Measurements from ENCODE around the gene CERK. TPM values are rescaled to one million over a fixed set of nuclear protein-coding genes. Genes with fewer than 3 reads are reported as not detected.
A peak's percentile ranks its signal among the peaks of the same experiment; 100 is the strongest.

The CERK gene
- total and polyA plus RNA-seq, 2 donors = 46.2 to 47.1 TPM

- DNase-seq (ENCODE audit: low read depth in 6 of 9, low spot score in 9 of 9) = no peak
- Histone ChIP-seq H3K9me3 (ENCODE audit: control insufficient read depth in 2 of 2, insufficient read depth in 1 of 2, low read length in 1 of 2) (no peaks in the 10 kb centered on the region), H3K36me3 (ENCODE audit: control insufficient read depth in 2 of 2, insufficient read depth in 2 of 2, low read length in 1 of 2) (peaks cover 10 to 14% of the 10 kb centered on the region in 2 donors), H3K4me1 (ENCODE audit: control insufficient read depth in 2 of 2, insufficient read depth in 2 of 2, low read length in 2 of 2) (peaks cover 13 to 23% of the 10 kb centered on the region in 2 donors), H3K27me3 (ENCODE audit: control insufficient read depth in 2 of 2, insufficient read depth in 1 of 2, low read length in 1 of 2) (no peaks in the 10 kb centered on the region), H3K4me3 (ENCODE audit: low read length in 2 of 2) (no peak overlapping the region), H3K27ac (ENCODE audit: low read depth in 1 of 2, low read length in 1 of 2) (no peak overlapping the region)
- WGBS = 97% methylated on average over 17 of the region's 17 CpGs
These were observed 31.2 kb upstream of the CERK start for GRCh38 chr22:46769191-46769675.

GRCh38 chr22:46767249-46767985 lies 29.4 kb upstream of the CERK start:
- no peak for DNase-seq (ENCODE audit: low read depth in 6 of 9, low spot score in 9 of 9)
- Histone ChIP-seq H3K36me3 (ENCODE audit: control insufficient read depth in 2 of 2, insufficient read depth in 2 of 2, low read length in 1 of 2) (peaks cover 10 to 14% of the 10 kb centered on the region in 2 donors), H3K27me3 (ENCODE audit: control insufficient read depth in 2 of 2, insufficient read depth in 1 of 2, low read length in 1 of 2) (no peaks in the 10 kb centered on the region), H3K4me3 (ENCODE audit: low read length in 2 of 2) (no peak overlapping the region), H3K9me3 (ENCODE audit: control insufficient read depth in 2 of 2, insufficient read depth in 1 of 2, low read length in 1 of 2) (no peaks in the 10 kb centered on the region), H3K27ac (ENCODE audit: low read depth in 1 of 2, low read length in 1 of 2) (no peak overlapping the region), H3K4me1 (ENCODE audit: control insufficient read depth in 2 of 2, insufficient read depth in 2 of 2, low read length in 2 of 2) (peaks cover 8 to 14% of the 10 kb centered on the region in 2 donors)
- WGBS = 97% methylated on average over 11 of the region's 11 CpGs

- Histone ChIP-seq H3K27ac (ENCODE audit: low read depth in 1 of 2, low read length in 1 of 2) (no peak overlapping the region), H3K36me3 (ENCODE audit: control insufficient read depth in 2 of 2, insufficient read depth in 2 of 2, low read length in 1 of 2) (peaks cover 10 to 14% of the 10 kb centered on the region in 2 donors), H3K4me3 (ENCODE audit: low read length in 2 of 2) (no peak overlapping the region), H3K27me3 (ENCODE audit: control insufficient read depth in 2 of 2, insufficient read depth in 1 of 2, low read length in 1 of 2) (no peaks in the 10 kb centered on the region), H3K9me3 (ENCODE audit: control insufficient read depth in 2 of 2, insufficient read depth in 1 of 2, low read length in 1 of 2) (no peaks in the 10 kb centered on the region), H3K4me1 (ENCODE audit: control insufficient read depth in 2 of 2, insufficient read depth in 2 of 2, low read length in 2 of 2) (peaks cover 8 to 17% of the 10 kb centered on the region in 2 donors)
- DNase-seq (ENCODE audit: low read depth in 6 of 9, low spot score in 9 of 9) = no peak
- WGBS = 96% methylated on average over 8 of the region's 8 CpGs
These were observed 28.6 kb upstream of the CERK start for GRCh38 chr22:46766611-46767010.

DNA sequence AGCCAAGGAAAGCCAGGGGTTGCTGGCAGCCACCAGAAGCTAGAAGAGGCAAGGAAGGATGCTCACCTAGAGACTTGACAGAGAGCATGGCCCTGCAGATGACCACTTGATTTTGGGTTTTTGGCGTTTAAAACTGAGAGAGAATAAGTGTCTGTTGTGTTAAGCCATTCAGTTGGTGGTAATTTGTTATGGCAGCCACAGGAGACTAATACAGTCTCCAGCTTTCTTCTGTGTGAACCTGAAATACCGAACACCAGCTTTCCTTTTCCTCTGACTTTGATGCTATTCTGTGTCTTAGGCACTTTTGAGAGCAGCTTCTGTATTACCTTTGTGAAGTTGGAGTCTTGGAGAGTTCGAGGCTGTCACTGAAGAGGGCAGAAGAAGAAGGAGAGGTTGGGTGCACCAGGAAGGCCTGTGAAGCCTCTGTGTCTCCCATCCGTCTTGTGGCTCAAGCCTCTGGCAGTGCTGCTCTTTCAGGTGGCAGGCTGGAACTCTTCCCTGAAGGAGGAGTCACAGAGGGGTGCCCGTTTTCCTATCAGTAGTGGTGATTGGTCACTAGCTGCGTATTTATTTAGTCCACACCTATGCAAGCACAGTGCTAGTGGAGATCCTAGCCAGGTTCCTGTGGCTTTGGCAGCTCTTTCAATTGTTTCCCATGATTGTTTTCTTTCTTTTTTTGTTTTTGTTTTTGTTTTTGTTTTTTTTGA lies 26.9 kb upstream of the CERK start:
- no peak overlapping the region for H3K4me3 ChIP-seq (ENCODE audit: low read length in 2 of 2)
- H3K9me3 ChIP-seq (ENCODE audit: control insufficient read depth in 2 of 2, insufficient read depth in 1 of 2, low read length in 1 of 2) = no peaks in the 10 kb centered on the region
- no peaks in the 10 kb centered on the region for H3K27me3 ChIP-seq (ENCODE audit: control insufficient read depth in 2 of 2, insufficient read depth in 1 of 2, low read length in 1 of 2)
- peaks cover 8 to 19% of the 10 kb centered on the region in 2 donors for H3K4me1 ChIP-seq (ENCODE audit: control insufficient read depth in 2 of 2, insufficient read depth in 2 of 2, low read length in 2 of 2)
- H3K36me3 ChIP-seq (ENCODE audit: control insufficient read depth in 2 of 2, insufficient read depth in 2 of 2, low read length in 1 of 2) = peaks cover 10 to 12% of the 10 kb centered on the region in 2 donors
- DNase-seq (ENCODE audit: low read depth in 6 of 9, low spot score in 9 of 9) = no peak
- H3K27ac ChIP-seq (ENCODE audit: low read depth in 1 of 2, low read length in 1 of 2) = no peak overlapping the region
- 96% methylated on average over 6 of the region's 6 CpGs for WGBS

DNA sequence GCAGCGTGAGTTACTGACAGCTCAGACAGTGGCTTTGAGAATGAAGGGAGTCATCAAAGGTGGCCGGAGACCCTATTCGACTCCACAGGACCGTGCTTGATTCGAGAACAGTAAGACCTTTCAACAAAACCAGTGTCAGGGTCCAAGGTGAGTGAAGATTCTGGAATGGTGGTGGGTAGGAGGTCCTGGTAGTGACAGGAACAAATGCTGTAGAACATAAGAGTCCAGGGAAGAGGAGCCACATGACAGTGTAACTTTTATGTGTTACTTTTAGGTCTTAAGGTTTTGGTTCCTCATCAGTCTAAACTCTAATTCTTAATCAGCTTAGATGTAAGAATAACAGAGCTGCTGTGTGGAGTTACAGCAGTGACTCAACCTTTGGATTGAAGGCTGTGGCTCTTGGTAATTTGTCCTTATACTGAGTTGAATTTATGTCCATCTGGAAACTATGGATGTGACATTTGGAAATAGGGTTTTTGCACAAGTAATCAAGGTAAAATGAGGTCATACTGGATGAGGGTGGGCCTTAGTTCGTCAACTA lies 26.2 kb upstream of the CERK start:
- Histone ChIP-seq H3K27me3 (ENCODE audit: control insufficient read depth in 2 of 2, insufficient read depth in 1 of 2, low read length in 1 of 2) (no peaks in the 10 kb centered on the region), H3K9me3 (ENCODE audit: control insufficient read depth in 2 of 2, insufficient read depth in 1 of 2, low read length in 1 of 2) (no peaks in the 10 kb centered on the region), H3K36me3 (ENCODE audit: control insufficient read depth in 2 of 2, insufficient read depth in 2 of 2, low read length in 1 of 2) (peaks cover 10 to 13% of the 10 kb centered on the region in 2 donors), H3K27ac (ENCODE audit: low read depth in 1 of 2, low read length in 1 of 2) (no peak overlapping the region), H3K4me1 (ENCODE audit: control insufficient read depth in 2 of 2, insufficient read depth in 2 of 2, low read length in 2 of 2) (peaks cover 8 to 19% of the 10 kb centered on the region in 2 donors), H3K4me3 (ENCODE audit: low read length in 2 of 2) (no peak overlapping the region)
- 95% methylated on average over 6 of the region's 6 CpGs for WGBS
- no peak for DNase-seq (ENCODE audit: low read depth in 6 of 9, low spot score in 9 of 9)

- H3K4me3 ChIP-seq (ENCODE audit: low read length in 2 of 2) = peak overlapping the region; percentile 82 to 99
- DNase-seq (ENCODE audit: low read depth in 6 of 9, low spot score in 9 of 9) = peak in 2 of 9 donors; percentile 33 to 57
- H3K27ac ChIP-seq (ENCODE audit: low read depth in 1 of 2, low read length in 1 of 2) = peak overlapping the region; percentile 46 to 86
- H3K36me3 ChIP-seq (ENCODE audit: control insufficient read depth in 2 of 2, insufficient read depth in 2 of 2, low read length in 1 of 2) = peaks cover 10 to 13% of the 10 kb centered on the region in 2 donors
- no peaks in the 10 kb centered on the region for H3K9me3 ChIP-seq (ENCODE audit: control insufficient read depth in 2 of 2, insufficient read depth in 1 of 2, low read length in 1 of 2)
- 17% methylated on average over 13 of the region's 13 CpGs for WGBS
- peaks cover 8 to 14% of the 10 kb centered on the region in 2 donors for H3K4me1 ChIP-seq (ENCODE audit: control insufficient read depth in 2 of 2, insufficient read depth in 2 of 2, low read length in 2 of 2)
- H3K27me3 ChIP-seq (ENCODE audit: control insufficient read depth in 2 of 2, insufficient read depth in 1 of 2, low read length in 1 of 2) = no peaks in the 10 kb centered on the region
These were observed 25.1 kb upstream of the CERK start for GRCh38 chr22:46763051-46763705.

DNA sequence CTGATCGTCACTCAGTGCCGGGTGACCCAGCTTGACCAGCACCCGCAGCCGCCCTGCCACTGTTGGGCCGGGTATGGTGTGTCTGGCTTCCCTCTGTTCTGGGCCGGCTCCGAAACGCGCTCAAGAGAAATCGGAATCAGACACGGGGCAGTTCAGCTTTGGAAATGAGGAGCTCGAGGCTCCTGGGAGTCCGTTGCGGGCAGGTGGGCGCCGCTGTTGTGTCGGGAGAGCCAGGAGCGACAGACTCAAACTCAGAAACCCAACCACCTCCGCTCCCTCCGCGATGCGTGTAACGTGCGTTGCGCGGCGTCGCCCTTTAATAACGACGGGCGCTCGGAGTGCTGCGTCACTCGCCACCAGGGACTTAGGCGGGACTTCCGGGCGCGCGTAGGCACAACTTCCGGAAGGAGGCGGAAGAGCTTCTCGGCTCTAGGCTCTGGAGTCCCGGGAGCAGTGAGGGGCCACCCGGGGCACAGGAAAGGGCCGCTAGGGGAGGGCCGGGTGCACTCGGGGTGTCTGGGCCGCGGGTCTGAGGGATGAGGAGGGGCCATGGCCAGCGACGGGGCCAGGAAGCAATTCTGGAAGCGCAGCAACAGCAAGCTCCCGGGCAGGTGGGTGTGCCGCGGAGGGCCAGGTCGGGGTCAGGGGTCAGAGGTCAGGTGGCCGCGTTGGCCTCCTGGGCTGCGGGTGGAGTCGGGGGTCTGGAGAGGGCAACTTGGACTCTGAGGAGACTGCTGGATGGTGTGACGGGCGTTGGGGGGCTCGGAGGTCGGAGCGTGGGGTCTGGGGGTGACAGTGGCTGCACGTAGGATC lies 24.4 kb upstream of the CERK start, which contains the start of gene TBC1D22A:
Gene TBC1D22A (plus strand): TSS at position 413 of the 813 bp plus-strand sequence. CDS start 137 bp downstream, at position 550.
- under 1% methylated on average over 66 of the region's 66 CpGs for WGBS
- peak; percentile 78 to 97 (median 92) for DNase-seq (ENCODE audit: low read depth in 6 of 9, low spot score in 9 of 9)
- peaks cover 8 to 14% of the 10 kb centered on the region in 2 donors for H3K4me1 ChIP-seq (ENCODE audit: control insufficient read depth in 2 of 2, insufficient read depth in 2 of 2, low read length in 2 of 2)
- H3K27me3 ChIP-seq (ENCODE audit: control insufficient read depth in 2 of 2, insufficient read depth in 1 of 2, low read length in 1 of 2) = no peaks in the 10 kb centered on the region
- H3K27ac ChIP-seq (ENCODE audit: low read depth in 1 of 2, low read length in 1 of 2) = peak within 1 kb of the TSS; percentile 86 to 96
- peaks cover 7 to 11% of the 10 kb centered on the region in 2 donors for H3K36me3 ChIP-seq (ENCODE audit: control insufficient read depth in 2 of 2, insufficient read depth in 2 of 2, low read length in 1 of 2)
- no peaks in the 10 kb centered on the region for H3K9me3 ChIP-seq (ENCODE audit: control insufficient read depth in 2 of 2, insufficient read depth in 1 of 2, low read length in 1 of 2)
- H3K4me3 ChIP-seq (ENCODE audit: low read length in 2 of 2) = peak within 1 kb of the TSS; percentile 82 to 99

GRCh38 chr22:46761539-46762237 lies 23.6 kb upstream of the CERK start:
- Histone ChIP-seq H3K4me1 (ENCODE audit: control insufficient read depth in 2 of 2, insufficient read depth in 2 of 2, low read length in 2 of 2) (peaks cover 8 to 14% of the 10 kb centered on the region in 2 donors), H3K27ac (ENCODE audit: low read depth in 1 of 2, low read length in 1 of 2) (peak overlapping the region; percentile 86 to 96), H3K4me3 (ENCODE audit: low read length in 2 of 2) (peak overlapping the region; percentile 82 to 99), H3K27me3 (ENCODE audit: control insufficient read depth in 2 of 2, insufficient read depth in 1 of 2, low read length in 1 of 2) (no peaks in the 10 kb centered on the region), H3K9me3 (ENCODE audit: control insufficient read depth in 2 of 2, insufficient read depth in 1 of 2, low read length in 1 of 2) (peaks cover under 1% of the 10 kb centered on the region in 2 donors), H3K36me3 (ENCODE audit: control insufficient read depth in 2 of 2, insufficient read depth in 2 of 2, low read length in 1 of 2) (peaks cover 3 to 4% of the 10 kb centered on the region in 2 donors)
- WGBS = 9% methylated on average over 17 of the region's 17 CpGs
- no peak for DNase-seq (ENCODE audit: low read depth in 6 of 9, low spot score in 9 of 9)

Data from thymus (tissue), 11 donors.